Measurements from ENCODE around the gene MPND.

MPND gene

GRCh38 chr19:4343370-4344307 lies at the start of gene MPND:
Gene MPND, plus strand, starts transcription at chr19:4343562. Its CDS starts 32 bp downstream, at chr19:4343594.
- peak; percentile 95 for DNase-seq (ENCODE audit: low spot score)

GRCh38 chr19:4294389-4294788 lies 49.0 kb upstream of the MPND start:
- no peak for DNase-seq (ENCODE audit: low spot score)

DNA sequence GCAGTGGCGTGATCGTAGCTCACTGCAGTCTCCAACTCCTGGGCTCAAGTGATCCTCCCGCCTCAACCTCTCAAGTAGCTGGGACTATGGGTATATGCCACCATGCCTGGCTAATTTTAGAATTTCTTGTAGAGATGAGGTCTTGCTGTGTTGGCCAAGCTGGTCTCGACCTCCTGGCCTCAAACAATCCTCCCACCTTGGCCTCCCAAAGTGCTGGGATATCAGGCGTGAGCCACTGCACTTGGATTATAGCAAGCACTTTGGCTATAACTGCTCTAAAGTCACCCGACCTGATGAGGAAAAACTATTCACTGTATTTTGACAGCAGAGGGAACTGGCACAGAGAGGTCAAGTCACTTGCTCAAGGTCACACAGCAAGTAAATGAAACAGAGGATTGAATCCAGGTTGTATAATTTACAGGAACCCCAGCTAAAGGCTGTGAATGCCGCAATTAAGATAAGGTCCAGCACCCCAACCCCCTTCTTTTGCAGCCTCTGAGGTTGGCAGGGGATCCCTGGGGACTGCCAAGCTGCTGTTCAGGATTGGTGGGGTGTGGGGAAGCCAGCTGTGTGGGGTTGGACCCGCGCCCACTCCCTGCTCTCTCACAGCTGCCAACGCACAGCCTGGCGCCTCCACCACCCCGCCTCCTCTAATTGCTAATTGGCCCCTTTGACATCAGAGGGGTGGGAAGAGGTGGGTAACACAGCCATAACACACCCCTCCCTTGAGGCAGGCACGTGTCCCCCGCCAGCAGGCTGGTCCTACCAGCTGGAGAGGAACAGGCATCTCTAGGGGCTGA lies 47.2 kb upstream of the MPND start:
- no peak for DNase-seq (ENCODE audit: low spot score)

- DNase-seq (ENCODE audit: low spot score): no peak
Measured at GRCh38 chr19:4297901-4298809, 45.2 kb upstream of the MPND start.

DNA sequence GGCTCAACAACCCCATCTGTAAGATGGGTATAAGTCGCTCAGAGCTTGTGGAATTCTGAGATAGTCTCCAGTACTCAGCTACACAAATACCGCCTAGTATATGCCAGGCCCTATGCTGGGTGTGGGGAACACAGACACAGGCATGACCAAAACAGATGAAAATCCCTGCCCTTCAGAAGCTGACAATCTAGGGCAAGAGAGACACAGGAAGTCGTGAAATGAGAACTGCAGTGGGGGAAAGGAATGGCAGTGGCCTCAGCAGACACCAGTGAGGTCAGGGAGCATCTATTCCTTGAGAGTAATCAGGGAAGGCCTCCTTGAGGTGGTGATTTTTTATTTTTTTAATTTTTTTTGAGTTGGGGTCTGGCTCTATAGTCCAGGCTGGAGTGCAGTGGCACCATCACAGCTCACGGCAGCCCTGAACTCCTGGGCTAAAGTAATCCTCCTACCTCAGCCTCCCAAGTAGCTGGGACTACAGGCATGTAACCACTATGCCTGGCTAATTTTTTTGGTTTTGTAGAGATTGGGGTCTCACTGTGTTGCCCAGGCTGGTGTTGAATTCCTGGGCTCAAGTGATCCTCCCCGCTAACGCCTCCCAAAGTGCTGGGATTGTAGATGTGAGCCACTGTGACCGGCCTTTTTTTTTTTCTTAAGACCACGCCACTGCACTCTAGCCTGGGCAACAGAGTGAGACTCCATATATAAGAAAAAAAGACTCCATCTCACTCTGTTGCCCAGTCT lies 44.4 kb upstream of the MPND start:
- DNase-seq (ENCODE audit: low spot score): no peak

DNA sequence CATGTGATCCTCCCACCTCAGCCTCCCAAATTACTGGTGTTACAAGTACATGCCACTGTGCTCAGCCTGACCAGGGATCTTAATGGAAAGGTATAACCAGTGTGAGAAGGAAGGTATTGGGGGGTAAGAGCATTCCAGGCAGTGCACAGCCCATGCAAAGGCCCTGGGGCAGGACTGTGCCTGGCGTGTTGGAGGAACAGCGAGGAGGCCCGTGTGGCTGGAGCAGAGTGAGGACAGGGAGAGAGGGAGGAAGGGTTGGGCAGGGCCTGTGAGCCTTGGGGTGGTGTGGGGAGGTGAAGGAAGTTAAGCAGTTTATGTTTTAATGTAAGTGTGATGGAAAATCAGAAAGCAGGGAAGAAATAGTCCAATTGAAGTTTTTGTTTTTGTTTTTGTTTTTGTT lies 42.8 kb upstream of the MPND start:
- DNase-seq (ENCODE audit: low spot score): no peak

- no peak for DNase-seq (ENCODE audit: low spot score)
Measured at GRCh38 chr19:4301590-4302242, 41.6 kb upstream of the MPND start.

DNA sequence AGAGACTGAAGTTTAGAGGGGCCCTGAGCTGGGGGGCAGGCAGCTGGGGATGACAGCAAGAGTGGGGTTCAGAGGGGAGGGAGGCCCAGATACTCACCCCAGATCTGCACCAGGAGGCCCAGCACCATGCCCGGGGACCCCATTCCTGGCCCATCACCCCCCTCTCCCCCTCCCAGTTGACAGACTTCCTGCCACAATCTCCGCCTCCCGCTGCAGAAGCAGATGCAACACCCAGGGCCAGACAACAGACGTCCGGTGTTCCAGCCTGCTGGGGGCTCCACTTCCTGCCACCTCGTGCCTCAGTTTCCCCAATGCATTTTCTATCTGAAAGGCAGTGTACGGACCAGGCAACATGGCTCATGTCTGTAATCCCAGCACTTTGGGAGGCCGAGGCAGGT lies 41.1 kb upstream of the MPND start, which contains the start of gene TMIGD2:
Gene TMIGD2 (minus strand): TSS at position 147 of the 398 bp plus-strand sequence. CDS start 4 bp downstream, at position 143.
- no peak for DNase-seq (ENCODE audit: low spot score)

GRCh38 chr19:4303819-4304537 lies 39.4 kb upstream of the MPND start:
- DNase-seq (ENCODE audit: low spot score): no peak

- no peak for DNase-seq (ENCODE audit: low spot score)
Measured at GRCh38 chr19:4304538-4305256, 38.7 kb upstream of the MPND start, which contains the start of gene FSD1. Gene FSD1, plus strand, starts transcription at chr19:4304598. Its CDS starts 149 bp downstream, at chr19:4304747.

DNA sequence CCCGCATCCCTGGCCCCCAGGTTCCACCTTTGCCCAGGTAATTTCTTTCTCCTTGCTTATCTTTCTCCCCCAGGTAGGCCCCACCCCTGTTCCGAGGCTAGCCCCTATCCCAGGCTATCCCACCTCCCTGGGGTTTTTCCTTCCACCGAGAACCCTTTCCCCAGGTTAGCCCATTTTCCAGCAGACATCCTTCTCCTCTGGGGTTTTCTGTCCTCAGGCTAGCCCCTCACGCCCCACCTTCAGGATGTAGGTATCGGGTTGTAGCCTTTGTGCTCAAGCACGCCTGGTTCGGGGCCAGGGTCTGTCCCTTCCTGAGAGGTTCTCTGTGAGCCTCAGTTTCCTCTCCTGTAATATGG lies 38.1 kb upstream of the MPND start:
- no peak for DNase-seq (ENCODE audit: low spot score)

DNA sequence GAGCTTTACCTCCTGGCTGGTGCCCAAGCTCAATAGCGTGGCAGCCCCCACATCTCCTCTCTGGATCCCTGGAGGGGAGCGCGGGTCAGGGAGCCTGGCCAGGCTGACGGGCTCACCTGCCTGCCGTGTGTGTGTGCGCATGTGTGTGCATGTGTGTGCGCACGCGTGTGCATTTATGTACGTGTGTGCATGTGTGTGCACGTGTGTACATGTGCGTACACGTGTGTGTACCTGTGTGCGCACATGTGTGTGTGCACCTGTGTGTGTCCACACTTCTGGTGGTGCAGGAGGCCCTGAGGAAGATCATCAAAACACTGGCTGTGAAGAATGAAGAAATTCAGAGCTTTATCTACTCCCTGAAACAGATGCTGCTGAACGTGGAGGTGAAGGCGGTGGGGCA lies 37.7 kb upstream of the MPND start:
- DNase-seq (ENCODE audit: low spot score): no peak

GRCh38 chr19:4310247-4311121 lies 32.9 kb upstream of the MPND start:
- no peak for DNase-seq (ENCODE audit: low spot score)

- no peak for DNase-seq (ENCODE audit: low spot score)
Measured at GRCh38 chr19:4313847-4314490, 29.4 kb upstream of the MPND start.

- DNase-seq (ENCODE audit: low spot score): no peak
Measured at GRCh38 chr19:4316956-4317355, 26.4 kb upstream of the MPND start.

GRCh38 chr19:4318460-4318859 lies 24.9 kb upstream of the MPND start:
- no peak for DNase-seq (ENCODE audit: low spot score)

GRCh38 chr19:4319067-4319718 lies 24.2 kb upstream of the MPND start:
- no peak for DNase-seq (ENCODE audit: low spot score)
